ENCODE data around the gene PLCXD3. TPM values are rescaled to one million over a fixed set of nuclear protein-coding genes. Genes with fewer than 3 reads are reported as not detected.
"Not testable (repeated sequence)": the region's sequence is repeated elsewhere in the genome, so short reads cannot be mapped to it uniquely, and the experiment has no call there.

PLCXD3 gene
- total RNA-seq, 1 donor: under 0.01 TPM

GRCh38 chr5:41509399-41510175 is 814 bp downstream of the PLCXD3 start:
- Histone ChIP-seq H3K27me3 (ENCODE audit: insufficient read depth, low read length) (peaks cover 17% of the 10 kb centered on the region), H3K4me3 (ENCODE audit: low read length) (no peak overlapping the region), H3K4me1 (ENCODE audit: insufficient read depth, low read length) (no peaks in the 10 kb centered on the region), H3K9me3 (ENCODE audit: low read depth, low read length) (no peaks in the 10 kb centered on the region)

DNA sequence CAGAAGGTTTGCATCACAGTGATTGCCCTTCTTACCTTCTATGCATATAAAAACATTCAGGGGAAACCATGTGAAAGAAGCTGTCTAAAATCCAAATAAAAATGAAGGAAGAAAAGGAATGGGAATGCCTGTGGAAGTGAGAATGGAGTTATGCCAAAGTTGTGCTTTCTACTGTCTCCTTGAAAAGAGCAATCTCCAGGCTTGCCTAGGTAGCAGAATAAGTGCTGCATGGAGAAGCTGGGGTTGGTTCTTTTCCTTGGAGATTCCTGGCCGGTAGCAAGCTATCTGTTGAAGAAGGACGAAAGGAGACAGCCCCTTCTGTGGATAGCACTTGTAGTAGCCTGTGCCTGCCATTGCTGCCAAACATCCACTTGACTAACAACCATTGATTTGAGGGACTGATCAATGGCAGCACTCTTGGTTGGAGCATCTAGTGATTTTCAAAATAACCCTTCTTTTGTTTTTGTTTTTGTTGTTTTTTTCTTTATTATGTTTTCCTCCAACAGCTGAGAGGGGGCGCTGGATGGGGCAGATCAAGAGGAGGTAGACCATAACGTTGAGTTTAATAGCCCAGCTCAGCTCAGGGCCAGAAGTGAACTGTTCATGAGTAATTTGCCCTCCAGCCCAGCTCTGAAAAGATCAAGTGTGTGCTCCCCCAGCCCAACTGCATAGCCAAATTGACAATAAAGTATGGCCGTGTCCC is 1.6 kb downstream of the PLCXD3 start:
- Histone ChIP-seq H3K4me3 (ENCODE audit: low read length) (no peak overlapping the region), H3K9me3 (ENCODE audit: low read depth, low read length) (no peaks in the 10 kb centered on the region), H3K27me3 (ENCODE audit: insufficient read depth, low read length) (peaks cover 17% of the 10 kb centered on the region), H3K4me1 (ENCODE audit: insufficient read depth, low read length) (no peaks in the 10 kb centered on the region)

DNA sequence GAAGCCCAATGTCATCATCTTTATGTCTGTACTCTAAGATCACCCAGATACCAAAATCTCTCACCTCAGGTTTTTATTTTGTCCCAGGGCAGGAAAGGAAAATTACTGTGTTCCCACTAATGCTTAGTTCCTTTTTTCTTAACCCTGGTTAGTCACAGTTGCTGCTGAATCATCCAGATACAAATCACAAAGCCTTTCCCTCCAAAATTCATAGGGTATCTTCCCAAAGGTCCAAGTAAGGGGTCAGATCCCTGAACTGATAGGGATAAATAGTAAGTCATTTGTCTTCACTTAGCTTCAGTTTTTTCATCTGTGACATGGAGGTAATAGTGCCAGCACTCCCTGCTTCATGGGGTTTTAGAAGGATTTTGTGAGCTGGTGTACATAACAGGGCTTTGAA is 2.2 kb downstream of the PLCXD3 start:
- Histone ChIP-seq H3K4me1 (ENCODE audit: insufficient read depth, low read length) (no peaks in the 10 kb centered on the region), H3K27me3 (ENCODE audit: insufficient read depth, low read length) (peaks cover 17% of the 10 kb centered on the region), H3K9me3 (ENCODE audit: low read depth, low read length) (no peaks in the 10 kb centered on the region), H3K4me3 (ENCODE audit: low read length) (no peak overlapping the region)

GRCh38 chr5:41507501-41507900 is 2.9 kb downstream of the PLCXD3 start:
- Histone ChIP-seq H3K9me3 (ENCODE audit: low read depth, low read length) (no peaks in the 10 kb centered on the region), H3K27me3 (ENCODE audit: insufficient read depth, low read length) (peaks cover 17% of the 10 kb centered on the region), H3K4me1 (ENCODE audit: insufficient read depth, low read length) (no peaks in the 10 kb centered on the region), H3K4me3 (ENCODE audit: low read length) (no peak overlapping the region)

DNA sequence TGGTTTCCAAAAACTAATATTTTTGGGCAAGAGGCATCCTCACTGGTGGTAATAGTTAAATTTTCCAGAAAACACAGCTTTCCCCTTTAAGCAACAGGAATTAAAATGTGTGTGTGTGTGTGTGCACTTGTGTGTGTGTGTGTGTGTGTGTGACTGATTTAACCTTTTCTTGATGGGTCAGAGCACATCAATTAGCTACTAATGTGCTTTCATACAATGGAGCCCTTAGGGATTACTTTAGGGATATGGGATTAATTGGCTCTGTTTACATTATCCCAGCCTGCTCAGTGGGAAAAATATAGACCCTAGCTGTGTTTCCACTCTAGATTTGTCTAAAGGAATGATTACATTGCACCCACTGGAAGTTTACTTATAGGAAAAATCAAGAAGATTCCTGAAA is 6.5 kb downstream of the PLCXD3 start:
- Histone ChIP-seq H3K4me3 (ENCODE audit: low read length) (no peak overlapping the region), H3K27me3 (ENCODE audit: insufficient read depth, low read length) (no peaks in the 10 kb centered on the region), H3K9me3 (ENCODE audit: low read depth, low read length) (no peaks in the 10 kb centered on the region), H3K4me1 (ENCODE audit: insufficient read depth, low read length) (no peaks in the 10 kb centered on the region)

DNA sequence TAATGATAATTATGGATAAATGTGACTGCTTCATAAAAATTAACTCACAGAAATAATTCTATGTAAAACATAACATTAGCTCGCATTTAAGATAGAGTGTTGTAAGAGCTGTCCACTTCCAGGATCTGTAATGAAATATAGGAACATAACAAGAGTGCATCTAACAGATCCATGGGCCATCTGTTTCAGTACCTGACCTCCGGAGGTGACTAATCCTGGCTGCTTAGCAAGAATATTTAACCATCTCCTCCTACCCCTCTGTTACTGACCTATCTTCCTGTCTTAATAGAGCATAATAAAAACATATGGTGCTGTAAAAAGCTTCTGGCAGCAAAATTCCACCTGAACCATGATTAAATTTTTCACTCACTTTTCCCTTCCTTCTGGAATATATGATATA is 7.1 kb downstream of the PLCXD3 start:
- no peak overlapping the region for H3K4me3 ChIP-seq (ENCODE audit: low read length)
- H3K9me3 ChIP-seq (ENCODE audit: low read depth, low read length): no peaks in the 10 kb centered on the region
- H3K27me3 ChIP-seq (ENCODE audit: insufficient read depth, low read length): no peaks in the 10 kb centered on the region
- no peaks in the 10 kb centered on the region for H3K4me1 ChIP-seq (ENCODE audit: insufficient read depth, low read length)

GRCh38 chr5:41493490-41494126 is 16.8 kb downstream of the PLCXD3 start:
- H3K9me3 ChIP-seq (ENCODE audit: low read depth, low read length); H3K27me3 ChIP-seq (ENCODE audit: insufficient read depth, low read length); H3K4me1 ChIP-seq (ENCODE audit: insufficient read depth, low read length); H3K4me3 ChIP-seq (ENCODE audit: low read length): not testable (repeated sequence)

- no peak overlapping the region for H3K4me3 ChIP-seq (ENCODE audit: low read length)
- no peaks in the 10 kb centered on the region for H3K27me3 ChIP-seq (ENCODE audit: insufficient read depth, low read length)
- H3K4me1 ChIP-seq (ENCODE audit: insufficient read depth, low read length): no peaks in the 10 kb centered on the region
- no peaks in the 10 kb centered on the region for H3K9me3 ChIP-seq (ENCODE audit: low read depth, low read length)
Measured at GRCh38 chr5:41485533-41485932, 24.9 kb downstream of the PLCXD3 start.

DNA sequence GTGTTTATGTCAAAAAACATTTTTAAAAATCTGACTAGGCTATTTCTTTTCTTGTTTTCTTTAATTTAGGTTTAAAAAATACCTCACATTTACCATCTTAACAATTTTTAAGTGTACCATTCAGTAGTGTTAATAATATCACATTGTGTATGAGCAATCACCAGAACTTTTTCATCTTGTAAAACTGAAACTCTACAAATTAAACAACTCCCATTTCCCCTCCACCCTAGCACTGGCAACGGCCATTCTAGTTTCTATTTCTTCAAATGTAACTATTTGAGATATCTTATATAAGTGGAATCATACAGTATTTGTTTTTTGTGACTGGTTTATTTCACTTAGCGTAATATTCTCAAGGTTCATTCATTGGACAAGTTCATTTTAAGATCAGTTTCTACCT is 27.7 kb downstream of the PLCXD3 start:
- H3K27me3 ChIP-seq (ENCODE audit: insufficient read depth, low read length): no peaks in the 10 kb centered on the region
- H3K9me3 ChIP-seq (ENCODE audit: low read depth, low read length): no peaks in the 10 kb centered on the region
- H3K4me3 ChIP-seq (ENCODE audit: low read length): no peak overlapping the region
- no peaks in the 10 kb centered on the region for H3K4me1 ChIP-seq (ENCODE audit: insufficient read depth, low read length)

DNA sequence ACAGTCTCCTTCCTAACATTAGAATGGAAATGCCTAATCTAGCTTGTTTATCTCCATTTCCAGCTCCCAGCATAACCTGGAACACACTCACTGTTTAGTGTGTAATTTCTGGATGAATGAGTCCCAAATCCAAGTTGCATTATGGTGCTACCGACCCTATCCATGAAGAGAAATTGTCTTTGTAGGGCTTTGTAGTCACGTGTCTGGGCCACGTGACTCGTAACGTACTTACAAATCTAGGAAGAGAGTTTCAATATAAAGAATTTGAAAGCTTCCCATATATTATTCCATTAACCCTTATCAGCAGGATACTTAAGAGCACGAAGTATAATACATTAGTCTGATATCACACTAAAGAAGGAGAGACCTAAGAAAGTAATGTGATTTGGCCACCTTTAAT is 28.2 kb downstream of the PLCXD3 start:
- Histone ChIP-seq H3K9me3 (ENCODE audit: low read depth, low read length) (no peaks in the 10 kb centered on the region), H3K27me3 (ENCODE audit: insufficient read depth, low read length) (no peaks in the 10 kb centered on the region), H3K4me1 (ENCODE audit: insufficient read depth, low read length) (no peaks in the 10 kb centered on the region), H3K4me3 (ENCODE audit: low read length) (no peak overlapping the region)

DNA sequence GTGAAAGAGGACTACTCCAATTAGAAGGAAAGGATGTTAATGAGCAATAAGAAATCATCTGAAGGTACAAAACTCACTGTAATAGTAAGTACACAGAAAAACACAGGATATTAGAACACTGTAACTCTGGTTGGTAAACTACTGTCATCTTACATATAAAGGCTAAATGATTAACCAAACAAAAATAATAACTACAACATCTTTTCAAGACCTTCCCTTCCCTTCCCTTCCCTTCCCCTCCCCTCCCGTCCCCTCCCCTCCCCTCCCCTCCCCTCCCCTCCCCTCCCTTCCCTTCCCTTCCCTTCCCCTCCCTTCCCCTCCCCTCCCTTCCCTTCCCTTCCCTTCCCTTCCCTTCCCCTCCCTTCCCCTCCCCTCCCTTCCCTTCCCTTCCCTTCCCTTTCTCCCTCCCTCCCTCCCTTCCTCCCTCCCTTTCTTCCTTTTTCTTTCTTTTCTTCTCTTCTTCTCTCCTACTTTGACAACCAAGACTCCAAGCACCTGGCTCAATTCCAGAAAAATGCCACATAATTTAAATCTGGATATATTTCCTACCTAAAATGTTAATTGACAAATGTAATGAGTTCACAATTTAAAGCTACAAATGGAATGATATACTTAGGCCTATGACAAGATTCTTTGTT is 38.7 kb downstream of the PLCXD3 start:
- H3K27me3 ChIP-seq (ENCODE audit: insufficient read depth, low read length); H3K9me3 ChIP-seq (ENCODE audit: low read depth, low read length); H3K4me3 ChIP-seq (ENCODE audit: low read length); H3K4me1 ChIP-seq (ENCODE audit: insufficient read depth, low read length): not testable (repeated sequence)

GRCh38 chr5:41465493-41466171 is 44.8 kb downstream of the PLCXD3 start:
- H3K9me3 ChIP-seq (ENCODE audit: low read depth, low read length): no peaks in the 10 kb centered on the region
- no peaks in the 10 kb centered on the region for H3K4me1 ChIP-seq (ENCODE audit: insufficient read depth, low read length)
- no peak overlapping the region for H3K4me3 ChIP-seq (ENCODE audit: low read length)
- H3K27me3 ChIP-seq (ENCODE audit: insufficient read depth, low read length): no peaks in the 10 kb centered on the region

GRCh38 chr5:41459557-41459956 is 50.8 kb downstream of the PLCXD3 start:
- Histone ChIP-seq H3K9me3 (ENCODE audit: low read depth, low read length) (no peaks in the 10 kb centered on the region), H3K27me3 (ENCODE audit: insufficient read depth, low read length) (no peaks in the 10 kb centered on the region), H3K4me3 (ENCODE audit: low read length) (no peak overlapping the region), H3K4me1 (ENCODE audit: insufficient read depth, low read length) (no peaks in the 10 kb centered on the region)

DNA sequence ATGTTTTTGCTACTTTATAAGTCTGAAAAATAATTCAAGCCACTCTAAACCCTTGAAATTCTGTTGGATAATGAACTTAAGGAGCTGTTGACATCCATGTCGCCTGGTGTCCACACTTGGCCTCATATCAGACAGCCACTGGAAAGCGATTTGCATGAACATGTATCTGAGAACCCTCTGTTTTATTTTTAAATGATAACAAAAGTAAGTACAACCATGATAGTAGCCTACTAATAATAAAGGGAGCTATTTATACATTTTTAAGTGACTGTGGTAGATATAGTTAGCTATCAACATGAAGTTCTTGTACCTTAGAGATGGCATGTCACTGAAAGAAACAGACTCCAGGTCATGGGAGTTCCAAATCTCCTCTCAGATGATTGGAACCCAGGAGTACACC is 53.3 kb downstream of the PLCXD3 start:
- no peak overlapping the region for H3K4me3 ChIP-seq (ENCODE audit: low read length)
- no peaks in the 10 kb centered on the region for H3K4me1 ChIP-seq (ENCODE audit: insufficient read depth, low read length)
- no peaks in the 10 kb centered on the region for H3K27me3 ChIP-seq (ENCODE audit: insufficient read depth, low read length)
- H3K9me3 ChIP-seq (ENCODE audit: low read depth, low read length): no peaks in the 10 kb centered on the region

- Histone ChIP-seq H3K27me3 (ENCODE audit: insufficient read depth, low read length) (no peaks in the 10 kb centered on the region), H3K9me3 (ENCODE audit: low read depth, low read length) (no peaks in the 10 kb centered on the region), H3K4me1 (ENCODE audit: insufficient read depth, low read length) (no peaks in the 10 kb centered on the region), H3K4me3 (ENCODE audit: low read length) (no peak overlapping the region)
Measured at GRCh38 chr5:41452506-41452905, 57.9 kb downstream of the PLCXD3 start.
